HG03095 (cell line): ENCODE data around the gene UBE2K.
"Not testable (repeated sequence)": the region's sequence is repeated elsewhere in the genome, so short reads cannot be mapped to it uniquely, and the experiment has no call there.

Source experiments
- ATAC-seq: cut with Tn5 transposase; IDR thresholded peaks from one replicate; pipeline ENCODE4 v1.9.1; 2021; ENCODE audit warnings: moderate library complexity; ENCODE audit not compliant: unreplicated experiment

Gene UBE2K

DNA sequence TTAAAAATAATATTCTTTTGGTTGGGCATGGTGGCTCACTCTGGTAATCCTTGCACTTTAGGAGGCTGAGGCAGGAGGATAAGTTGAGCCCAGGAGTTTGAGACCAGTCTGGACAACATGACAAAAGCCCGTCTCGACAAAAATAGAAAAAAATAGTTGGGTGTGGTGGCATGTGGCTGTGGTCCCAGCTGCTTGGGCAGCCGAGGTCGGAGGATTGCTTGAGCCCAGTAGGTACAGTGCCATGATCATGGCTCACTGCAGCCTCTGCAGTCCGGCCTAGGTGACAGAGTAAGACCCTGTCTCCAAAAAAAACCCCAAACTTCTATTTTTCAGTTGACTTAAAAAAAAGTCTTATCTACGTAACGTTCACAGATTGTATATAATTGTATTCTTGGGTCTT, 23.9 kb downstream of the UBE2K start:
- ATAC-seq: no peak

DNA sequence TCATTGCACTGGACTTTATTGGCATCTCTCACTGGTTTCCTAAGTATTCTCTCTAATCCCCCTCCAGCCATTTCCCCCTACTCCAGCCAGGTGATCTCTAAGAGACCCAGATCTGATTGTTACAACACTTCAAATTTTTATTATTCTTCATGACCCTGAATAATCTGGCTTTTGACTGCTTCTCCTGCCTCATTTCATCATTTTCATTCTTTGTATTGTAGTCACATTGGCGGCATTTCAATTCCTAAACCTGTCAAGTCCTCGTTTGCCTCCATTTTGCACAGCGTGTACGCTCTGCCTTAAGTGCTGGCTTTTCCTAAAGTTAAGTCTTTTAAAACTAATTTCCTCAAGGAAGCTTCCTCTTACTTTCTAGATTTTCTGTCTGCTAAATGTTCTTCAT, 31.6 kb downstream of the UBE2K start:
- no peak for ATAC-seq

DNA sequence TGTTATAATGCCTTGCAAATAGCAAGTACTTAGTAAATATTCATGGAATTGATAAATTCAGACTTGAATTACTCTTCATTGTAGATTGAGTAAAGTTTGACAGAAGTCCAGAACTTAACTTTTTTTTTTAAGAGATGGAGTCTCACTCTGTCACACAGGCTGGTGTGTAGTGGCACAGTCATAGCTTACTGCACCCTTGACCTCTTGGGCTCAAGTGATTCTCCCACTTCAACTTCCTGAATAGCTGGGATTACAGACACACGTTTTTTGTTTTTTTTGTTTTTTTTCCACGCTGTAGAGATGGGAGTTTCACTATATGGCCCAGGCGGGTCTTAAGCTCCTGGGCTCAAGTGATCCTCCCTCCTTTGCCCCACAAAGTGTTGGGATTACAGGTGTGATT, 32.1 kb downstream of the UBE2K start:
- no peak for ATAC-seq

DNA sequence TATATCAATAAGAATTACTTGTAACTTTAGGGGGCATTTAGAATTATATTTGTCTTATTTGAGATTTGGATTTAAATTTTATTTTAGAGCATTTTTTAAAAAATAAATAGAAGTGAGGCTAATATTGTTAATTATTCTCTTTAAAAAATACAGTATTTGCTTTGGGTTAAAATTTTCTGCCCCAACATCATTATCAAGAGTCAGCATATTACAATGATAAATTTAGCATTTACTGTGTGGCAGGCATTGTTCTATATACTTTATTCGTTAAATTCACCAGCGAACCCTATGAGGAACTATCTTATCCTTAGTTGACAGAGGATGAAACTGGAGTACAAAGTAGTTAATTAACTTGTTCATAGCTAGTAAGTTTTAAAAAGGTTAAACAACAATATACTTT, 34.0 kb downstream of the UBE2K start:
- no peak for ATAC-seq

DNA sequence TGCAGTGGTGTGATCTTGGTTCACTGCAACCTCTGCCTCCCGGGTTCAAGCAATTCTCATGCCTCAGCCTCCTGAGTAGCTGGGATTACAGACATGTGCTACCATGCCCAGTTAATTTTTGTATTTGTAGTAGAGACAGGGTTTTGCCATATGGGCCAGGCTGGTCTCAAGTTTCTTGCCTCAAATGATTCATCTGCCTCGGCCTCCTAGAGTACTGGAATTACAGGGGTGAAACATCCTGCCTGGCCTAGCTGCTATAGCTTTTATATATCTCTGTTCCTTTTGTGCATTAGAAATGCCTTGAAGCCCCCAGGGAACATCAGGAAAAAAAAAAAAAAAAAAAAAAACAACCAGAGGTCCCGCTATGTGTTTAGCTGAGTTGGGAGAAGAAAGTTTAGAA, 34.8 kb downstream of the UBE2K start:
- ATAC-seq: no peak

DNA sequence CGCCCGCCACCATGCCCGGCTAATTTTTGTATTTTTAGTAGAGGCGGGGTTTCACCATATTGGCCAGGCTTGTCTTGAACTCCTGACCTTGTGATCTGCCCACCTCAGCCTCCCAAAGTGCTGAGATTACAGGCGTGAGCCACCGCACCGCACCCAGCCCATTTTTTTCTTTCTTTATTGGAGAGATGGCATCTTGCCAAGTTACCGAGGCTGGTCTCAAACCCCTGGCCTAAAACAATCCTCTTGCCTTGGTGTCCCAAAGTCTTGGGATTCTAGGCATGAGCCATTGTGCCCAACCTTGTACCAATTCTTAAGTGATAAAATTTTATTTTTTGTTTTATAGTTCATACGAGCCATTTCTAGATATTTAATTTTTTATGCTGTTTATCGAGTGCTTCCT, 41.7 kb downstream of the UBE2K start:
- not testable (repeated sequence) for ATAC-seq

DNA sequence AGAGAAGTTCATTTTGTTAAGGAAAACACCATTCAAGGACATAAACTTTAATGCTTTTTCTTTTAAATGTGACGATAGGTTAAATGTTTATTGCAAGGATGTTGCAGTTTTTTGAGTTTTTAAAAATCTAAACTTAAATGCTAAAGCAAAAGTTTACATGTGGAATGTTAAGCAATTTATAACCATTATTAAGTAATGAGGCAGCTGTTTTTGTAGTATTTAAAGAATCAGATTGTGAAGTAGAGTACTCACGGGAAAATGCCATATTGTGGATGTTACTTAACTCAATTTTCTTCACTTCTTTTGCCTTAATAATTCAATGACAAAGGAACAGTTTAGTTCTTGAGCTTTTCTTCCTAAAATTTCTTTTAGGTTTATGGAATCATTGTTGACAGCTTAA, 43.5 kb downstream of the UBE2K start:
- no peak for ATAC-seq

DNA sequence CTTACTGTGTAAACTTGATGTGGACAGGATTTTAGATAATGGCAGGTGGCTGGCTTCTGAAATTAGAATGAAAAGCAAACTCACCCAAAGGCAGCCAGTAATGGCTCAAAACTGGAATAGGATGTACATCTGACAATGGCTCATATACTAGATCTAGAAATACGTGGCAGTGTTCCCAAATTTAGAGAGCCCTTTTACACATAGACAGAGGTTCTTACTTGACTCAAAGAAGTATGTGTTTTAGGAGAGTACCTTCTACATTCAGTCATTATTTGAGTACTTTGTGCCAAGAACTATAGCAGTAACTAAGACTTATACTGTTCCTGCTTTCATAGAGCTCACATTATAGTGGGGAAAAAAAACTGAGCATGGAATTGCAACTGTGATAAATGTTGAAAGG, 48.0 kb downstream of the UBE2K start:
- no peak for ATAC-seq

DNA sequence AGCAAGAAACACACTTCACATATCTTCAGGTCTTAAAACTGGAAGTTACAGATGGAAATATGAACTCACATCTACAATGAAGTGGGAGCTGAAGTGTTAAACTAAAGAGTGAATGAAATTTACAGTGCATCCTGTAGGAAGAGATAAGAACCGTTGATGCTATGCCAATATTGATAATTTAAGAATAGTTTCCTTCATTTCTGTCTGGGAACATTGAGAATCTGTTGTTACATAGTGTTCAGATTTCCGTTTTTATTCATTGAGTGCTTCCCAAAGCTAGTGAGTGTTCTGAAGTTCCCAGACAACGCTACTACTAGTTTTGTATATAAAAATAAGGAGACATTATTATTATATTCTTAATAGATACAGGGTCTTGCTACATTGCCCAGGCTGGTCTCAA, 52.3 kb downstream of the UBE2K start:
- no peak for ATAC-seq

DNA sequence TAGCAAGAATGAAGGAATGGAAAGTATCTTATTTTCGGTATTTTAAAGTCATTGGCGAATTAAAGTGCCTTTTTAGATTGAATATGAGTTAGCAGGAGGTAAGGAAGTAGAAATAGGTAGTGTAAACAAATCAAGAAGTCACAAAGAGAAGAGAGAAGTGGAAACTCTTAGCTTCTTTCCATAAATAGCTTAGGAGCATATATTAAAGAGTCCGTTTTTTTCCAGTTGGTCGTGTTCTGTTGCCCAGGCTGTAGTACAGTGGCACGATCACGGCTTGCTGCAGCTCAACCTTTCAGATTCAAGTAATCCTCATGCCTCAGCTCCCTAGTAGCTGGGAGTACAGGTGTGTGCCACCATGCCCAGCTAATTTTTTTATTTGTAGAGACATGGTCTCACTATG, 56.4 kb downstream of the UBE2K start:
- no peak for ATAC-seq

DNA sequence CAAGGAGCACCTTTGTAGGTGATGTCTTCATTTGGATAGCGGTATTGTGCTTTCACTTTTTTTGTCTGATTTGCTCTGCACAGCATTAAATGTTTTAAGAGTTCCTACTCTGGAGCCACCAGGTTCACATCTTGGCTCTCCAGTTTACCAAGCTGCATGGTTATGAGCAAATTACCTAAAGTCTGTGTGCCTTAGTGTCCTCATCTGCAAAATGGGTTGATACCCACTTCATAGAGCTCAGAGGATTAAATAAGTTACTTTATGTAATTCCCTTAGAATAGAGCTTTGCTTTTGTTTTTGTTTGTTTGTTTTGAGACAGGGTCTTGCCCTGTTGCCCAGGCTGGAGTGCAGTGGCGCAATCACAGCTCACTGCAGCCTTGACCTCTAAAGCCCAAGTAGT, 58.2 kb downstream of the UBE2K start:
- no peak for ATAC-seq

DNA sequence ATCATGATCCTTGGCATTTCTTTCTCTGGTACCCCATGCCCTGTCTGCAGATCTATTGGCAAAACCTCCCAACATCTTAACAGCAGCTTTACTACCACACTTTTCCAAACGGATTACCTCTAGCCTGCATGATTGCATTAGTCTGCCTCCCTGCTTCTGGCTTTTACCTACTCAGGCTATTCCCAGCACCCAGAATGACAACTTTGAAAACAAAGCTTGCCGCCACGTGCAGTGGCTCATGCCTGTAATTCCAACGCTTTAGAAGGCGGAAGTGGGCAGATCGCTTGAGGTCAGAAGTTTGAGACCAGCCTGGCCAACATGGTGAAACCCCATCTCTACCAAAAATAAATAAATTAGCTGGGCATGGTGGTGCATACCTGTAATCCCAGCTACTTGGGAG, 60.2 kb downstream of the UBE2K start:
- ATAC-seq: no peak

DNA sequence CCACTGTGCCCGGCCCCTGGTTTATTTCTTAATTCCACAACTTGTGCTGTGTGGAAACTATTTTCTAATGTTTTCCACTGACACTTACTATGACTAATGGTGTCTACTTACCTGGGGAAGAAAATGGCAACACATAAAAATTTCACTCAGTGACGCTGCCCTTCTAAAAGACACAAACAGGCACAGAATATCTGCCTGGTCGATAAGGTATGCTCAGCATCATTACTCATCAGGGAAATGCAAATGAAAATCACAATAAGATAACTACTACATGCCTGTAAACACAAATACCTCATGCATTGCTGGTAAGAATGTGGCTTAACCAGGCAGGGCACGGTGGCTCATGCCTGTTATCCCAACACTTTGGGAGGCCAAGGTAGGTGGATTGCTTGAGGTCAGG, 61.6 kb downstream of the UBE2K start:
- ATAC-seq: no peak

DNA sequence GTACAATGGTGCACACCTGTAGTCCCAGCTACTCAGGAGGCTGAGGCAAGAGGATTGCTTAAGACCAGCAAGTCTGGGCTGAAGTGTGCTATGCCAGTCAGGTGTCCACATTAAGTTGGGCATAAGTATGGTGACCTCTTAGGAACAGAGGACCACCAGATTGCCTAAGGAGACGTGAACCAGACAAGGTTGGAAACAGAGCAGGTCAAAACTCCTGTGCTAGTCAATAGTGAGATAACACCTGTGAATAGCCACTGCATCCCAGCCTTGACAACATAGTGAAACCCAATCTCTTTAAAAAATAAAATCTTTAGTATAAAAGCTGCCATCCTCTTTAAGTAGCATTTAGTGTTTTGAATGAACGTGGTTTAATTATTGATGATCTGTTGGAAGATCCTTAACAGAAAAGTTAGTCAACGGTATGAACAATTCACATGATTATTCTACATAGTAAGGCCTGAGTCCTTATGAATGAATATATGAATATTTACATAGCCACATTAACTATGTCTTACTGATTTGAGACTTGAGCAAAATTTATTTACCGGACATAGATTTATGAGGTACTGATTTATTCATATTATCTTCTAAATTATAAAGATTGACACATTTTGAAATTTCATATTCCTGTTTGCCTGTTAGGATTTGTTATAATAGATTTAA, 63.2 kb downstream of the UBE2K start:
- ATAC-seq: no peak

DNA sequence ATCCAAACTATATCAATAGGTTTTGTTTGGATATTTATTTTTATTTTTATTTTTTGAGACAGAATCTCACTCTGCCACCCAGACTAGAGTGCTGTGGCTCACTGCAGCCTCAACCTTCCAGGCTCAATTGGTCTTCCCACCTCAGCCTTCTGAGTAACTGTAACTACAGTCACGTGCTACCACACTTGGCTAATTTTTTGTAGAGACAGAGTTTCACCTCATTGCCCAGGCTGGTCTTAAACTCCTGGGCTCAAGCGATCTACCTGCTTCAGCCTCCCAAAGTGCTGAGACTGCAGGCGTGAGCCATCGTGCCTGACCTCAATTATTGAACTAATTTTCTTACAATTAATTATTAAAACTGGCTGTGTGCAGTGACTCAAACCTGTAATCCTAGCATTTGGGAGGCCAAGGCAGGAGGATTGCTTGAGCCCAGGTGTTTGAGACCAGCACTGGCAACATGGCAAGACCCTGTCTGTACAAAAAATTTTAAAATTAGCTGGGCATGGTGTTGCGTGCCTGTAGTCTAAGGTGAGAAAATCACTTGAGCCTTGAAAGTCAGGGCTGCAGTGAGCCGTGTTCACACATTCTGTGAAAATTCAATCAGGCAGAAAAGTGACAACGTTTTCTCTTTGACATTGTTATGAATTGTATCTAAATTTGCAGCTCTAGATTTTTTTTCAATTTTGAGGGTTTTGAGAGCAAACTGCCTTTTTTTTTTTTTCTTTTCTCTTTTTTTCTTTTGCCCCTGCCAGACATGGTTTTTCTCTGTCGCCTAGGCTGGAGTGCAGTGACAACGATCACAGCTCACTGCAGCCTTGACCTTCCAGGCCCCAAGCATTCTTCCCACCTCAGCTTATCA, 66.0 kb downstream of the UBE2K start:
- ATAC-seq: peak; percentile 51

DNA sequence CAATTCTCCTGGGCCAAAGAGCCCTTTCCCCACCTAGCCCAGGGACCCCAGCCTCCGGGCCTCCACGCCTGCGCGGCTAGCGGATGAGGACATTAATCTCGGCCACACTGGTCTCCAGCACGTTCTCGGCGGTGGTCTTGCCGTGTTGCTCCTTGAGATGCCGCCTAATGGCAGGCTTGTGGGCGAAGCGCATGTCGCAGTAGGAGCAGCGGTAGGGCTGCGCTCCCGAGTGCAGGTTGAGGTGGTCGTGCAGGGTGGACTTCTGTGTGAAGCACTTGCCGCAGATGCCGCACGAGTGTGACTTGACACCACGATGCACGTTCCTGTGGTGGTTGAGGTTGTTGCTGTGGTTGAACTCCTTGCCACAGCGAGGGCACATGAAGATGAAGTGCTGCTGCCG, 72.1 kb downstream of the UBE2K start:
- no peak for ATAC-seq

DNA sequence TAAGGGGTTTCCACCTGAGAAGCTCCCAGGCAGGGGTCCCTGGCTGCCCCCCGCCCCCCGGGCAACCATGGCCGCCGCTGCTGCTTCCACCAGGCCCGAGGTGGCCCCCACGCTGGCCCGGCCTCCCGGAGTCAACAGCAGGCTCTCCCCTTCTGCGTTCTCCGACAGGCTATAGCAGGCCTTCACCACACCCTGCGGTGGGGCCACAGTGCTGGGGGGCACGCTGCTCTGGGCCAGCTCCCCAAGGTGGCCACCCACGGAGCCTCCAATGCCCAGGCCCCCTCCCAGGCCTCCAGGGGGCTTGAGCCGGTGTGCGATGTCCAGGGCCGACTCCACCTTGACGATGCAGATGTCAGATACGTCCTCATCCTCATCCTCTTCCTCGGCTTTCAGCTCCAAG, 72.5 kb downstream of the UBE2K start:
- no peak for ATAC-seq

DNA sequence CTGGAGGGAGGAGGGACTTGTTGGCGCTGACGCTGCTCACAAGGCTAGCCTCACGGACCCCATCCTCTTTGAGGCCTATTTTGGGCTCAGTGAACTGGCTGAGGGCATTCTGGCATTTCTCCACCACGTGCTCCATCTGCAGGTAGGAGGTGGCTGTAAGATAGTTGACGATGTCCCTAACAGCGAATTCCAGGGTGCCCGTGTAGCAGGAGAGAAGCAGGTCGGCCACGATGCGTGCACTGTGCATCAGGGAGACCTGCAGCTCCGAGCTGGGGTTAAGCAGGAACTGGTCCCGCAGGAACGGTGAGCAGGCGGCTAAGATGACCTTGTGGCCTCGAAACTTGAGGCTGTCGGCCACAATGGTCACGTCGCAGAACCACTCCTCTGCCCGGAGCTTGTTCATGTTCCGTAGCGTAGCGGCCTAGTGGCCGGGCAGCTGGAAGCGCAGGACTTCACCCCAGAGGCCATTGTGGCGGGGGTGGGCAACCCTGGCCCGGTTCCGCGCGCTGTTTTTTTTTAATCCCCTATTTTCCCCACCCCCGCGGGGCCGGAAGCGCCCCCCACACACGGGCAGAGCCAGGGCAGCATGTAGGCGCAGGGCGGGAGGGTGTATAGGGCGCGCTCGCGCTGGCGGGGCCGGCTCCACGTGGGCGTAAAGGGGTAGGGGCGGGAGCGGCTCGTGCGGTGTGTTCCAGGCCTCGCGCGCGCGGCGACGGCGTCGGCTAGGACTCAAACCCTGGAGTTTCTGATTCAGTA, 73.2 kb downstream of the UBE2K start:
- no peak for ATAC-seq

DNA sequence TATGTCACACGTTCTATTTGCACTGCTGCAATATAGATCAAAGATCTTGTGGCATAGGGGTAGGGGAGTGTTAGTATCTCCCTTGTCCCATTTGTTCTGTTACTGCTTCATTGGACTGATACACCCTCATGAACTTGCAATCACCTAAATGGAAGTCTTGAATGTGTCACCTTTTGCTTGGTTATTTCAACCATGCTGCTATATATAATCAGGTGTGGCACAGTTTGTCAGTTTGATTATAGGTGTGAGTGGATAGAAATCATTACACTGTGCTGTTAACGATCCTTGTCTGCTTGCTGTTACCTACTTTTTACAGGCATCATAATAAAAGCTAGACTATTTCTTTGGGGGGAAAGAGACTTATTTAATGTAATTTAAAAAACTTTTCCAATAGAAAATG, 84.1 kb downstream of the UBE2K start:
- not testable (repeated sequence) for ATAC-seq

DNA sequence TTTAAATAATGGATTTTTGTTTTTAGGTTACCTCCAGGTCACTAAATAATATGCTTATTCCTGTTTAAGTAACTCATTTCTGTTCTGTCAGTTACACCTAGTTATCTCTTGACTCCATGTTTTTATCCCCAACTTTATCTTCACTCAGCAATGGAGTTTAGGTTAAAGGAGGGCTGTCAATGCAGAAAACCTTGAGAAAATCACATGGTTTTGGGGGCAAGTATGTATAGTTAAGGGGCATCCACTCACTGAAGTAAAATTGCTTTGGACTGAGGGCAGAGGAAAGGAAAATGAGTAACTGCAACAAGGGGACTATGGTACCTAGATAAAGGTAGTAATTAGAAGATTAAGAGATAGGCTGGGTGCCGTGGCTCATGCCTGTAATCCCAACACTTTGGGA, 87.1 kb downstream of the UBE2K start:
- ATAC-seq: no peak

DNA sequence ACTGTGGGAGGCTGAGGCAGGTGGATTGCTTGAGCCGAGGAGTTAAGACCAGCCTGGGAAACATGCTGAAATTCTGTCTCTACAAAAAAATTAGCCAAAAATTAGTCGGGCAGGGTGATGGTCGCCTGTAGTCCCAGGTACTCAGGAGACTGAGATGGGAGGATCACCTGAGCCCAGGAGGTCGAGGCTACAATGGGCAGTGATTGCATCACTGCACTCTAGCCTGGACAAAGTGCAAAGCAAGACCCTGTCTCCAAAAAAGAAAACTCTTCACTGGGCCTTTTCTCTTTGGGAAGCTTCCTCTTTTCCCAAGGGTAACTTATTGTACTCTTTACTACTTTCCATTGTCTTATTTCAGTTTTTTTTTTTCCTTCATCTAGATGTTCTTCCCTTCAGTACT, 88.9 kb downstream of the UBE2K start:
- no peak for ATAC-seq

DNA sequence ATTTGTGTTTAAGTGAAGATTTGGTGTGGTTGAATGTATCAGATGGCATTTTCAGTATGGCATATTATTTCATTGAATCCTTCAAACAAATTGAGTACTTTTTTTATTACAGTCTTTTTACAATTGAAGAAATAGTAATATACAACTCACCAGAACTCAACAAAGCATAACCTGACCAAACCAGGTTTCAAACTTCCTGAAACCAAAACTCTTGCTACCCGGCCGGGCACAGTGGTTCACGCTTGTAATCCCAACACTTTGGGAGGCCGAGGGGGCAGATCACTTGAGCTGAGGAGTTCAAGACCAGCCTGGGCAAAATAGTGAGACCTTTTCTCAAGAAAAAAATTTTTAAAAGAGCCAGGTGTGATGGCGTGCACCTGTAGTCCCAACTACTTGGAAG, 94.2 kb downstream of the UBE2K start:
- no peak for ATAC-seq
